Measurements from ENCODE around the gene WNT11.

DNA sequence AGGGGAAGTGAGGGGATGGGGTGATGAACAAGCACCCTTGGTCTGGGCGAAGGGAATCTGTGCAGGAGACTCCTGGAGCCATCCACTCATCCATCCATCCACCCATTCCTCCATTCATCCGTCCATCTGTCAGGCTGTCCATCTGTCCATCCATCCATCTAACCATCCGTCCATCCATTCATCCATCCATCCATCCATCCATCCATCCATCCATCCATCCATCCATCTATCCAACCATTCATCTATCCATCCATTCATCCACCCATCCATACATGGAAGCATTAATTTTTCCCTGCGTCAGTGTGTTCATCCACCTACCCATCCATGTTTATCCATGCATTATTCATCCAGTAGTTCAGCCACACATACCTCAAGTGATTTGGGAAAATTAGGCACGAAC is 32.0 kb downstream of the WNT11 start:
- no peak for TF ChIP-seq CTCF (IDR thresholded peaks at IDR 0.05)
- no peak for TF ChIP-seq ZFX (IDR thresholded peaks at IDR 0.05; ENCODE audit: borderline replicate concordance)
